Astrocyte of the spinal cord (primary cell): Measurements from ENCODE around the gene OR51E1.

Experiments
- DNase-seq: peaks from one replicate; pipeline ENCODE4 v3.0.0; 2011; ENCODE audit warnings: low read depth, low spot score
- H3K4me3 ChIP-seq: 2 replicates; pipeline ENCODE4 v1.5.1; 2011; ENCODE audit warnings: low read depth, mild to moderate bottlenecking, low read length, moderate library complexity
- in situ Hi-C: cut with HindIII; loops from 2 replicates; pipeline ENCODE4 v1.10.0; 2017; ENCODE audit warnings: low sequenced_read_pairs
- TF ChIP-seq, protein P1 (sequence below): IDR thresholded peaks from 2 replicates; pipeline ENCODE4 v1.5.1; 2012; ENCODE audit warnings: low read depth, mild to moderate bottlenecking, low read length, inconsistent platforms

OR51E1 gene, protein sequence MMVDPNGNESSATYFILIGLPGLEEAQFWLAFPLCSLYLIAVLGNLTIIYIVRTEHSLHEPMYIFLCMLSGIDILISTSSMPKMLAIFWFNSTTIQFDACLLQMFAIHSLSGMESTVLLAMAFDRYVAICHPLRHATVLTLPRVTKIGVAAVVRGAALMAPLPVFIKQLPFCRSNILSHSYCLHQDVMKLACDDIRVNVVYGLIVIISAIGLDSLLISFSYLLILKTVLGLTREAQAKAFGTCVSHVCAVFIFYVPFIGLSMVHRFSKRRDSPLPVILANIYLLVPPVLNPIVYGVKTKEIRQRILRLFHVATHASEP

DNA sequence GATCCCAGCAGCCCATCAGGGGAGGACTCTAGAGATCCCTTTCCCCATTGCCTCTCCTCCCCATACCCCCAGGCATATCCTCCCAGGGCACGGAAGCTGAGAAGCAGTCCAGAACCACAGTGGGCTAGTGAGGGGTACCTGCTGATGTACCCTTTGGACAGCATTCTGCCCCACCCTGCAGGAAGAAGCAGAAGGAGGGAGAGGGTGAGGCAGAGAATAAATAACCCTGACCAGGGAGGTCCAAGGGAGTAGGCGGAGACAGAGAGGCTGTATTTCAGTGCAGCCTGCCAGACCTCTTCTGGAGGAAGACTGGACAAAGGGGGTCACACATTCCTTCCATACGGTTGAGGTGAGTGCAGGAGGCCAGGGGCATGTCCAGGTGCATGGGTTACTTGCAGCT is at the start of gene OR51E1:
OR51E1 (plus strand) TSS at position 301 of the 400 bp plus-strand sequence. CDS start 8,545 bp downstream, outside the sequence.
- H3K4me3 ChIP-seq: no peak within 1 kb of the TSS
- DNase-seq: no peak
- TF ChIP-seq, protein P1, sequence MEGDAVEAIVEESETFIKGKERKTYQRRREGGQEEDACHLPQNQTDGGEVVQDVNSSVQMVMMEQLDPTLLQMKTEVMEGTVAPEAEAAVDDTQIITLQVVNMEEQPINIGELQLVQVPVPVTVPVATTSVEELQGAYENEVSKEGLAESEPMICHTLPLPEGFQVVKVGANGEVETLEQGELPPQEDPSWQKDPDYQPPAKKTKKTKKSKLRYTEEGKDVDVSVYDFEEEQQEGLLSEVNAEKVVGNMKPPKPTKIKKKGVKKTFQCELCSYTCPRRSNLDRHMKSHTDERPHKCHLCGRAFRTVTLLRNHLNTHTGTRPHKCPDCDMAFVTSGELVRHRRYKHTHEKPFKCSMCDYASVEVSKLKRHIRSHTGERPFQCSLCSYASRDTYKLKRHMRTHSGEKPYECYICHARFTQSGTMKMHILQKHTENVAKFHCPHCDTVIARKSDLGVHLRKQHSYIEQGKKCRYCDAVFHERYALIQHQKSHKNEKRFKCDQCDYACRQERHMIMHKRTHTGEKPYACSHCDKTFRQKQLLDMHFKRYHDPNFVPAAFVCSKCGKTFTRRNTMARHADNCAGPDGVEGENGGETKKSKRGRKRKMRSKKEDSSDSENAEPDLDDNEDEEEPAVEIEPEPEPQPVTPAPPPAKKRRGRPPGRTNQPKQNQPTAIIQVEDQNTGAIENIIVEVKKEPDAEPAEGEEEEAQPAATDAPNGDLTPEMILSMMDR: no peak
- in situ Hi-C loops: no loop called here

DNA sequence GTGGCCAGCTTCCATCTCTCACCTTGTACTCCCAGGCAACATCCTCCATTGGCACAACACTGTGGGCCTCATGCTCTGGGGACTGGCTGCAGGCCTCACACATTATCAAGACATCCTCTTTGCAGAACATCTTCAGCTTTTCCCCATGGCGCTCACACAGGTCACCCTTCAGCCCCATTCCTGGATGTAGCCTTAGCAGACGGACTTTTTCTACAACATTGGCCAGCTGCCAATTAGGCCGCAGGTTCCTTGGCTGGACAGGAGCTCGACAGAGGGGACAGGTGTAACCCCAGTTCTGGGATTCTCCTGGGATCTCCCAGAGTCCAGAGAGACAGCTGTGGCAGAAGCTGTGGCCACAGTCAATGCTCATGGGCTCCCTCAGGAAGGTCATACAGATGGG is 38.7 kb upstream of the OR51E1 start:
- TF ChIP-seq, protein P1: no peak
- in situ Hi-C loops: no loop called here
- no peak overlapping the region for H3K4me3 ChIP-seq
- no peak for DNase-seq

DNA sequence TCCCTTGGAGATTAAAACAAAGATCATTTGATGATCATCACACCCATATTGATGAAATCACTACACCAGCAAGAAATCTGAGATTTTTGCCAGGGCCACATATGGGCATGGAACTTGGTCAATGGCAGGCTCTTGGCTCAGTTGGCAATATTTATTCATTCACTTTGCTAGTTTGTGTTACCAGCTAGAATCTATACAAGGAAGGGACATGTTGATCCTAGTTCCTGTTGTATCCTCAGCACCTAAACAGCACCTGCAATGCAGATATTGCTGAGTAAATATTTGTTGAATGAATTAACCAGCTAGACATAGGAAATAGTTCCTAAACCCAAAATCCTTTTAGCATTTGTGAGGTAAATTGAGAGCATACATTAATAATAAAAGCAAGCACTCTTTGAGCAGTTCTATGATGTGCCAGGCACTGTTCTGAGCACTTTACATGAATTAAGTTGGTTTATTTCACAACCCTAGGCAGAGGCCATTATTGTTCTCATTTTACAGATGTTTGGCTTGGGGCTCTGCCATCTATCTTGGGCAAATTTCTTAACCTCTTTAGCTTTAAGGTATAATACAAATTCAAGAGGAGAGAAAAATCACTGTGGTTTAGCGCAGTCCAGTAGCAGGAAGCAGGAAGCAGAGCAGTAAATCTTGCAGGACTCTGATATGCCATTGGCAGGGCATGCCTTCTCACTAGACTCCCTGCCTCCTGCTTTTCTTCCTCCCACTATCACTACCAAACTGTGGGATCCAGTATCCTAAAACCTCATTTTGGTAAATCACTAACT is 37.4 kb upstream of the OR51E1 start:
- TF ChIP-seq, protein P1: no peak
- H3K4me3 ChIP-seq: no peak overlapping the region
- DNase-seq: peak; percentile 39
- in situ Hi-C loops: no loop called here

DNA sequence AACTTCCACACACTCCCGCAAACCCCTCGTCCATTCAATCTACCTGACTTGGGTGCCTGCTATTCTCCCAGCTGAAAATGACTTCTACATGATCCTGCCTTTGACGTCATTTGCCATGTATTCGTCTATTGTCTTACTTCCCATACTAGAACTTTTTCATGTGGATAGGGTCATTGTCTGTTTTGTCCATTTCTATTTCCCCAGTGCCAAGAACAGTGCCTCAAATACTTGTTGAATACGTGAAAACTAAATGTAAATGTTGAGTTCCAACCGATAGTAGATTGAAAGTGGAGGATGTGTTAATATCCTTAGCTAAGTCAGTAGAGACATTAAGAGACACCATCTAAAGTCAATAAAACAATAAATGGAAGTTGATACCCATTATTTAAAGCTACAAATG is 36.7 kb upstream of the OR51E1 start:
- DNase-seq: peak; percentile 16
- TF ChIP-seq, protein P1: no peak
- H3K4me3 ChIP-seq: peak overlapping the region; percentile 77
- in situ Hi-C loops: no loop called here

DNA sequence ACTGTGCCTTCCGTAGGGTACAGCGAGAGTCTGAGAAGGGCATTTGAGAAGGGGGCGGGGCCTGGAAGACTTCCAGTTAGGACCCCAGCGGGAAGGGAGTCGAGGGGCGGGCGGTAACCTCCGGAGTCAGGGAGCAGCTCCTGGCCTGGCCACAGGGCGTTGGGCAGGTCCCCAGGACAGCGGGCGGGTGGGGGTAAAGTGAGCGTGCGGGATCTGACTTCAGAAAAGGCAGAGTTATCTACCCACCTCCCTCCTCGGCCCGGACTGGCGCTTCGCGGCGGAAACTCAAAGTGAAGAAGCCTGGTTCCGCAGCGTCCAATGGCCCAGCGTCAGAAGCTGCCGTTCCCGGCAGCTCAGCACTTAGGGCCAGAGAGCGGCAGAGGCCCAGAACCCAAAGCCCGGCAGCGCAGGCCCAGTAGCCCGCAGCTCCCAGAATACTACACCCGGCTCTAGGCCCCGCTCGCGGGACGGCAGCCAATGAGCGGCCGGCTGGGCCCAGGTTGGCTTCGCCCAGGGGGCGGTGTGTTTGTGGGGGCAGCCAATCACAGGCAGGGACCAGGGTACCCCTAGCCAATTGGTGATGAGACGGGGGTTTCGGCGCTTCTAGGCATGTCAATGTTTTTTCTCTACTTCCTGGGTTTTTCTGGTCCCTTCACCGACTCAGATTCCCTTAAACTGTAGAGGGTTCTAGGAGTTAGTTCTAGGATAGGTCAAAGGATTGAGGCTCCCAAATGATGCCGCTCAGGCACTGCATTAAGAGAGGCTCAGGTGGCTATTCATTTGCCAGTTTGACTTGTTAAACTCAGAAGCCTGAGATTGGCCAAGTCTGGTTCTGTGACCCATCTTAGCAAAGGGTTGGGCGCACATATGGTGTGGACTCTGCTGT is 35.8 kb upstream of the OR51E1 start, which contains the start of gene TRIM68:
TRIM68 (minus strand) TSS at position 451 of the 886 bp plus-strand sequence. CDS start 2,727 bp downstream, outside the sequence.
- in situ Hi-C loops: no loop called here
- peak within 1 kb of the TSS; percentile 77 for H3K4me3 ChIP-seq
- DNase-seq: peak; percentile 97
- TF ChIP-seq, protein P1: no peak
